GM18511 (cell line): ENCODE results near the gene TNS4.

ENCODE experiments used
- ATAC-seq: cut with Tn5 transposase; IDR thresholded peaks from one replicate; pipeline ENCODE4 v1.9.1; 2021; ENCODE audit warnings: mild to moderate bottlenecking, moderate library complexity; ENCODE audit not compliant: unreplicated experiment

TNS4 gene

DNA sequence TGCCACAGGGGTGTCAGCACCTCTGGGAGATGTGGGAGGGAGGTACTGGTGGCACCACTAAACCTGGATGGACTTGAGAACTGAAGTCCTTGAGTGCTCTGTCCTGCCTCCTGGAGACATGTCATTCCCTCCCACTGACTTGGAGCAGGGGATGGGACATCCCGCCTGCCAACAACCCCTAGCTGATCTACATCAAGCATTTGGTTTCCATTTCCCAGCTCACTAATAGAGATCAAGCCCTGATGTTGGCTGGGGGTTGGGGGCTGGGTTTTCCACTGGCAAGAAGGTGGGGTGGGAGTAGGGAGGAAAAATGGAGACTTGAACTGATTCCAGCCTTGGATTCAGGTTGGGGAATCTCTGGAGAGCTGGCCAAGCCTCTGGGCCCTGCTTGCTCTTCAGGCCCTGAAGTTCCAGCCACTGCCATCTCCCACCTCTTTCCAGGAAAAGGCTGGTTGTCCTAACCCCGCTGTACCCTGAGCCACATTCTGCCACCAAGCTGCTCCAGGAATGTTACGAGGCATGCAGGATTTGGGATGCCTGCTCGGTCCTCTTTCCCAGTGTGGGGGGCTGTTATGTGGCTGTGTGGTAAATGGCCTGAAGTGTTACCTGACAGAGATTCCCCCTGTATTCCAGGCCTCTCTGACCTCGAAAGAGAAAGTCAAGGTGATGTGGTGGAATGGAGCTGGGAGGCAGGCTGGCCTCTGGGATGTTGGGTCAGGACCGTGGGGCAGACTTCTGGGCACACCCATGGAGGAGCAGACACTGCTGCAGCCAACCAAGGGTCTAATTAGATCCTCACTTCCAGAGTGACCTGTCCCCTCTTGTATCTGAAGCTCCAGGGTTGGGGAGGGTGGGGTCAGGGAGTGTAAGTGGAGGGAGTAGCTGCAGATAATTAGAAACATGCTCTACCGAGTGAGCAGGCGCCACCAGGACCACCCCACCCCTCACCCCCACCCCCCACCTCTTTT is 41.5 kb downstream of the TNS4 start:
- no peak for ATAC-seq

- no peak for ATAC-seq
These were observed 42.5 kb downstream of the TNS4 start for GRCh38 chr17:40458851-40459482.

GRCh38 chr17:40457964-40458791 is 43.2 kb downstream of the TNS4 start:
- no peak for ATAC-seq

DNA sequence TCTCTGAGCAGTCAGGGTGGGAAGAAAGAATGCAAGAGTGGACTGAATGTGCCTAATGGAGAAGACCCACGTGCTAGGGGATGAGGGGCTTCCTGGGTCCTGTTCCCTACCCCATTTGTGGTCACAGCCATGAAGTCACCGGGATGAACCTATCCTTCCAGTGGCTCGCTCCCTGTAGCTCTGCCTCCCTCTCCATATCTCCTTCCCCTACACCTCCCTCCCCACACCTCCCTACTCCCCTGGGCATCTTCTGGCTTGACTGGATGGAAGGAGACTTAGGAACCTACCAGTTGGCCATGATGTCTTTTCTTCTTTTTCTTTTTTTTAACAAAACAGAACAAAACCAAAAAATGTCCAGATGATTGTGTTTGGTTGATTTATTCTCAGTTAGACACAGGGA is 44.1 kb downstream of the TNS4 start:
- no peak for ATAC-seq

GRCh38 chr17:40456396-40456951 is 44.9 kb downstream of the TNS4 start:
- ATAC-seq, result no peak

DNA sequence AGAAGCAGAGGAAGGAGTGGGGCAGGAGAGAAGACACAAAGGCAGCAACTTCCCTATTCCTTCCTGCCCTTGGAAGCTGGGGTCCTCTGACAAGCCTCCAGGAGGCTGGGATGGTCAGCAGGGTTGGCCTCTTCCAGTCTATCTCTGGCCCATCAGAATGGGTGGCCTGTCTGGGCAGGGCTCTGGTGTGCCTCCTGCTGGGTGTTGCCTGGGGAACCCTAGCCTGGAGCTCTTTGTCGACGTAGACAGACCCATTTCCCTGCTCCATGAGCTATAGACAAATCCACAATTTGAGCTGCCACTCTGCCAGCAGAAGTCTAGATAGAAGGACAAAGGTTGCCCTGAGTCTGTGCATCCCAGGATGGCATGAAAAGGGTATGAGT is 46.8 kb downstream of the TNS4 start:
- no peak for ATAC-seq

GRCh38 chr17:40453881-40454612 is 47.4 kb downstream of the TNS4 start:
- no peak for ATAC-seq

DNA sequence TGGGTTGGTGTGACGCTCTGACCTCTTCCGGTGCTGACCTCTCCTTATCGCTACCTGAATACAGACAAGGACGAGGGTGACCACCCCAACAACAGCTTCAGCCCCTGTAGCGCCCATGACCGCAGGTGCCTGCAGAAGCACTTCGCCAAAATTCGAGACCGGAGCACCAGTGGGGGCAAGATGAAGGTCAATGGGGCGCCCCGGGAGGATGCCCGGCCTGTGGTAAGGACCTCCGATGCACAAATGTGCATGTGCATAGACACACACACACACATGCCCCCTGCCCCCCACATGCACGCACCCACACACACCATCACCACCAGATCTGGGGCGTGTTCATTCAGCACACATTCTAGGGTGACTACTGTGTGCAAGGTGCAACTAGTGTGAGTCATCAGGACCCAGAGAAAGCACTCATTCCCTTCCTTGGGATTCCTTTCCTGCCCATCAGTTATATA is 48.5 kb downstream of the TNS4 start:
- ATAC-seq, result no peak

DNA sequence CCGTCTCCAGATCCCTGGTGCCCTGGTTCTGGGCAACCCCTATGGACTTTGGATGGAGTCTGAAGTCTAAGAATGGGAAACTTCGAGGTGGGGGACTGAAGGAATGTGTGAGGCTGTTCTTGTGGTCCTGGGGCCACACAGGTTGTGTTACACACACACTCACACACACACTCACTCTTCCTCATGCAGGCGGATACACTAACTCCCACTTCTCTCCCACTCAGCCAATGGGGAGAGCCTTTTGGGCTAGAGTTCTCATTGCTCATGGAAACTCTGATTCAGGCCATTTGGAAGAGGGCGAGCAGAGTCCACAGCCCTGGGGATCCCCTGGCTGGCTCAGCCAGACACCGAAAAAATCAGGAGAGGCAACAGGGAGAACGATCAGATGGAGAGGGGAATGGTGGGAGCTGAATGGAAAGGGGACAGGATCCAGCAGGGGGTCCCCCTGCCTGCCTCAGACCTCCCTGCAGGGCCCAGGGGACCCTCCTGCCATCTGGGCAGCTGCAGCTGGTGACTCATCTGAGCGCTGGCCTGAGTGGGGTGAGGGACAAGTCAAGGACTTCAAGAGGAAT is 49.1 kb downstream of the TNS4 start:
- ATAC-seq, result no peak

GRCh38 chr17:40451420-40451819 is 50.0 kb downstream of the TNS4 start:
- ATAC-seq, result no peak

- ATAC-seq, result no peak
These were observed 51.2 kb downstream of the TNS4 start for GRCh38 chr17:40450175-40450574.

- ATAC-seq, result no peak
These were observed 52.7 kb downstream of the TNS4 start for GRCh38 chr17:40448639-40449261.

DNA sequence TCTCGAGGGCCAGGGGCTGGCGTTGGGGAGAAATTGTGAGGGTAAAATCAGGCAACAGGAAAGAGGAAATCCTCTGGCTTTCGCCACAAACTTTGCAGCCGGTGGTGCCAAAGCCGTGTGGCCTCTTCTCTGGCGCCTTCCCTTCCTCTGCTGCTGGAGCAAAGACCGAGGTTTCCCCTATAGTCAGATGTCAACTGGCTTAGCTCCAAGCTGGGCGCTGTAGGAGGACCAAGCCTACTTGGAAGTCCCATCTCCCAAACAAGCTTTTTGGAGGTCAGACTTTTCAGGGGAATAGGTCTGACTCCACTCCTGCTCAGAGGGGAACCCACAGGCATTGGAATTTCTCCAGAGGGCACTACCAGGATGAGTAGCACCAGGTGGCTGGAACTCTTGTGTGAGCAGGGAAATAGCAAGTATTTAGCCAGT is 53.2 kb downstream of the TNS4 start:
- no peak for ATAC-seq

DNA sequence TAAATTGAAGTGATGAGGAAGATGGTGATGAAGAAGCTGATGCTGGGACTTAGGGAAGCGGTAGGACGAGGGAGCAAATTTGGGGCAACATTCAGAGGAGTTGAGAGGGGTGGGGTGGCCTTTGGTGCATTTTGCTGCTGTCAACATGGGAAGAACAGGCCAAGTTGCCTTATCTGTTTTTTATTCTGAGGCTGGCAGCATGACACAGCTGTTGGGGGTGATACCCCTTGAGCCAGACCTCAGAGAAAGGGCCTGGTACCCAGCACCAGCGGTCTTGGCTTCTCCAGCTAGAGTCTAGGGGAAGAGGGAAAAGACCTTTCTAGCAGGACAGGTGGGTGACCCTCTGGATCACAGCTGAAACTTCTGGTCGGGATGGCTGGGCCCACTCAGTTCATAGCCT is 53.6 kb downstream of the TNS4 start:
- ATAC-seq, result no peak

GRCh38 chr17:40447148-40447644 is 54.2 kb downstream of the TNS4 start:
- ATAC-seq, result no peak

GRCh38 chr17:40445751-40446468 is 55.5 kb downstream of the TNS4 start:
- ATAC-seq, result no peak

DNA sequence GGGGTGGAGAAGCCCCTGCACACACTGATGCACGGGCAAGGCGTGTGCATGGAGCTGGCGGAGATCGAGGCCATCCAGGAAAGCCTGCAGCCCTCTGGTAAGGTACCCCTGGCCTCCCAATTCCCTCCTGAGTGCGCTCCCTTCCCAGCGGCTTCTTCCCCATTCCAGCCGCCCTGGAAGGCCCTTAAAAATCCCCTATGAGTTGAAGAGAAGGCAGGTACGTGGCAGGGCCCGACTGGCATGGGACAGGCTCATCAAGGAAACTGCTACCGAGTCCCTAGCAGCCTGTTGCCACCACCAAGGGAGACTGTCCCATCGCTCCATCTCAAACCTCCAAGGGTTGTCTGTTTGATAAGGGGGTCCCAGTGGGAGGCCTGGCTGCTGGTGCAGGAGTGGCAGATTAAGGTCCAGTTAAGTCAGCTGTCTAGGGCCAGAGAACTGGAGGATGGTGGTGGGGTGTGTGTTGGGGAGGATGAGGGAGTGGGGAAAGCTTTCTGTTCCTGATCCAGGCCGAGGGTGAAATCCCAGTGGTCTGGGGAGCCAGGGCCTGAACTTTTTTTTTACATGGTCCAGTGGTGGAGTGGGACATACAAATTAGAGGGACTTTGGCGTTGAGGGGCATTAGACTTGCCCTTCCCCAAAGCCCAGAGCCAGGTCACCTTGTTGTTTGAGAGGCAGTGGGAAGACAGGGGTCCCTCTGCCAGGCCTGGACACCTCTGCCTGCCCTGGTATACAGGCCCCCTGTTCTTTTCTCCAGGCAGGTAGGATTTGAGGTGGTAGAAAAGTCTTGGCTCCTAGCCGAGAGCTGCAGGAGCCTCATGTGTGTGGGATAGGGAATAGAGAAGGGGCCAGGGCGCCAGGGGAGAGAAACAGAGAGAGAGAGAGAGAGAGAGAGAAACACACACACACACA is 57.2 kb downstream of the TNS4 start:
- no peak for ATAC-seq
